Measurements from ENCODE around the gene KLHL1. TPM values are rescaled to one million over a fixed set of nuclear protein-coding genes. Genes with fewer than 3 reads are reported as not detected.

The KLHL1 gene
- total RNA-seq, 3 donors from 2014 or later = not detected

DNA sequence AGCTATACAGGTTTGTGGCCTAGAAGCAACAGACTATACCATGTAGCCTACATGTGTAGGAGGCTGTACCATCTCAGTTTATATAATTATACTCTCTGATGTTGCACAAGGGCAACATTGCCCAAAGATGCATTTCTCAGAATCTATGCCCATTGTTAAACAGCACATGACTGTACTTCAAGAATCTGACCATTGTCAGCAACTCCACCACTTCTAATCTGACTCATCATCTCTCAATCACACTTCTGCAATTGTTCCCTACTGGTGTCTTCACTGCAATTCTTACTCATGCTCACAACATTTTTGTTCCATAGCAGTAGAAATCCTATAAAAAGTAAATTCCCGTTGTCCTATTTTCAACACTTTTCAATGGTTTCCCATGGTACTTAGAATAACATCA, 64.6 kb downstream of the KLHL1 start:
- intact Hi-C loops (cut with DNase I; ENCODE audit: low total_unique reads) = no loop called here
- no peak for TF ChIP-seq POLR2A (IDR thresholded peaks at IDR 0.05)
- TF ChIP-seq, protein P1, sequence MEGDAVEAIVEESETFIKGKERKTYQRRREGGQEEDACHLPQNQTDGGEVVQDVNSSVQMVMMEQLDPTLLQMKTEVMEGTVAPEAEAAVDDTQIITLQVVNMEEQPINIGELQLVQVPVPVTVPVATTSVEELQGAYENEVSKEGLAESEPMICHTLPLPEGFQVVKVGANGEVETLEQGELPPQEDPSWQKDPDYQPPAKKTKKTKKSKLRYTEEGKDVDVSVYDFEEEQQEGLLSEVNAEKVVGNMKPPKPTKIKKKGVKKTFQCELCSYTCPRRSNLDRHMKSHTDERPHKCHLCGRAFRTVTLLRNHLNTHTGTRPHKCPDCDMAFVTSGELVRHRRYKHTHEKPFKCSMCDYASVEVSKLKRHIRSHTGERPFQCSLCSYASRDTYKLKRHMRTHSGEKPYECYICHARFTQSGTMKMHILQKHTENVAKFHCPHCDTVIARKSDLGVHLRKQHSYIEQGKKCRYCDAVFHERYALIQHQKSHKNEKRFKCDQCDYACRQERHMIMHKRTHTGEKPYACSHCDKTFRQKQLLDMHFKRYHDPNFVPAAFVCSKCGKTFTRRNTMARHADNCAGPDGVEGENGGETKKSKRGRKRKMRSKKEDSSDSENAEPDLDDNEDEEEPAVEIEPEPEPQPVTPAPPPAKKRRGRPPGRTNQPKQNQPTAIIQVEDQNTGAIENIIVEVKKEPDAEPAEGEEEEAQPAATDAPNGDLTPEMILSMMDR (IDR thresholded peaks at IDR 0.05) = no peak
- no peak for TF ChIP-seq POLR2AphosphoS5 (IDR thresholded peaks at IDR 0.05)
- Histone ChIP-seq H3K27ac (no peak overlapping the region), H3K9me3 (no peaks in the 10 kb centered on the region), H3K4me1 (no peaks in the 10 kb centered on the region), H3K4me3 (no peak overlapping the region), H3K36me3 (no peaks in the 10 kb centered on the region), H3K27me3 (no peaks in the 10 kb centered on the region)
- no peak for DNase-seq (ENCODE audit: low spot score in 2 of 2)

DNA sequence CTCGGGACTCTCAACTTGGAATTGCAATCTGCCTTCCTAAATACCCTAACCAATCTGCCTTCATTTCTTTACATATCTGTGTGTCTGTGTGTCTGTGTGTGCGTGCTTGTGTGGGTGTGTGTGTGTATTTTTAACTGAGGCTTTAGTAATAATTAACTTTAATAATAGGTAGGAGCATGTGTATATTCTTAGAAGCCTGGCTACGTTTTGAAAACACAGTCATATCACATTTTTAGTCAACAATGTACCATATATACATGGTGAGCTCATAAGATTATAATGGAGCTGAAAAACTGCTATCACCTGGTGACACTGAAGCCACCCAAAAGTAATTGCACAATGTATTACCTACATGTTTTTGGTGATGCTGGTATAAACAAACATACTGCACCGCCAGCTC, 66.1 kb downstream of the KLHL1 start:
- DNase-seq (ENCODE audit: low spot score in 2 of 2) = no peak
- Histone ChIP-seq H3K4me3 (no peak overlapping the region), H3K27ac (no peak overlapping the region), H3K4me1 (no peaks in the 10 kb centered on the region), H3K27me3 (no peaks in the 10 kb centered on the region), H3K36me3 (no peaks in the 10 kb centered on the region), H3K9me3 (no peaks in the 10 kb centered on the region)
- TF ChIP-seq, protein P1 (IDR thresholded peaks at IDR 0.05) = no peak
- TF ChIP-seq POLR2A (IDR thresholded peaks at IDR 0.05) = no peak
- TF ChIP-seq POLR2AphosphoS5 (IDR thresholded peaks at IDR 0.05) = no peak
- intact Hi-C loops (cut with DNase I; ENCODE audit: low total_unique reads) = no loop called here

DNA sequence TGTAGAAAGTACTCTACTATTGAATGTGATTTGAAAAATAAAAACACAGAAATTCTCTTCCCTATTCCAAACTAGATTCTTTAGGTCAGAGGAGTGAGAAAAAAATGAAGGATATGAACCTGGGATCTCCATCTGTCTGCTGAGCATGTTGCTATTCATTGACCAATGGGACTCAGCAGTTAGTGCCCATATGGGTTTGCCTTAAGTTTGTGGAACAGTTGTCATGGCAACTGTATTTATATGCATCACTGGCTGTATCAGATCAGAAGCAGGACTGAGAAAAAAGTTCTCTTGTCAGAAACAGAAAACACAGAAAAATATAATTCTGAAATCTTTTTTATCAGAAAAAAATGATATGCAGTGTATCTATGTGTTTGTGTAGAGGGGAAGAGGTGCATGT, 74.0 kb downstream of the KLHL1 start:
- H3K27me3 ChIP-seq = no peaks in the 10 kb centered on the region
- H3K4me3 ChIP-seq = no peak overlapping the region
- no peaks in the 10 kb centered on the region for H3K4me1 ChIP-seq
- H3K27ac ChIP-seq = no peak overlapping the region
- H3K9me3 ChIP-seq = no peaks in the 10 kb centered on the region
- no peaks in the 10 kb centered on the region for H3K36me3 ChIP-seq
- TF ChIP-seq POLR2AphosphoS5 (IDR thresholded peaks at IDR 0.05) = no peak
- TF ChIP-seq POLR2A (IDR thresholded peaks at IDR 0.05) = no peak
- TF ChIP-seq, protein P1 (IDR thresholded peaks at IDR 0.05) = no peak
- intact Hi-C loops (cut with DNase I; ENCODE audit: low total_unique reads) = no loop called here
- no peak for DNase-seq (ENCODE audit: low spot score in 2 of 2)

DNA sequence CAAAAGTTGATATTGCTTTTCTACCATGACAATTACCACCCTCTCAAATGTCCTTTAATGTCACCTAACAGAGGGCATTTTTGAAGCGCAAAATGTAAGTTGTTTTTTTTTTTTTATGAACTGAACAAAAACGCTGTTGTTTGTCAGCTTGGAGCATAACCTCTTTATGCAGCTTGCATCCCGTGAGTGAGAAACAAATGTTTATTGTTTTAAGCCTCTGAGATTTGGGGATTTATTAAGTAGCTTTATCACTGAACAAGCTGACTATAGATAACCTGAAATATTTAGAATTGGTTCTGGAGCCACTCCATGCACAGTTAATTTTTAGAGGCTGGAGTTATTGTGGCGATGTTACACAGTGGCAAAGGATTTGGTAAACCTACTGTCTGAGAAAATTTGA, 80.7 kb downstream of the KLHL1 start:
- Histone ChIP-seq H3K27me3 (no peaks in the 10 kb centered on the region), H3K9me3 (no peaks in the 10 kb centered on the region), H3K36me3 (no peaks in the 10 kb centered on the region), H3K27ac (no peak overlapping the region), H3K4me1 (no peaks in the 10 kb centered on the region), H3K4me3 (no peak overlapping the region)
- no peak for TF ChIP-seq POLR2AphosphoS5 (IDR thresholded peaks at IDR 0.05)
- TF ChIP-seq, protein P1 (IDR thresholded peaks at IDR 0.05) = no peak
- TF ChIP-seq POLR2A (IDR thresholded peaks at IDR 0.05) = no peak
- DNase-seq (ENCODE audit: low spot score in 2 of 2) = no peak
- intact Hi-C loops (cut with DNase I; ENCODE audit: low total_unique reads) = no loop called here

DNA sequence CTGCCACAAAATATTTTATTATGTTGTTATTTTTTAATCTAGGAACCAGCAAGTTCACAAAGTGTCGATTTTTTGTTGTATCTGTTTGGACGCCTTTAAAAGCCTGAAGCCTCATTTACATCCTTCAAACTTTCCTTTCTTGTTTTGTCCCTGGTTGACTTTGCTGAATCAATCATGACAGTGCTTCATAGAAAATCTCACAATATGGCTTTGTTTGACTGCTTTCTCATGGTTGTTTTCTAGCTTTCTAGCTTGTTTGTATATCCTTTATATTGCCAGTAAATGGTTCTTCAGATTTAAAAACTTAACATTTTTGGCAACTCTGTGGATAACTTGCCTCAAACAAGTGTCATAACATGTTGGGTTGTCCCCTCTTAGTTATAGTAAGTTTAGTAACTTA, 84.7 kb downstream of the KLHL1 start:
- intact Hi-C loops (cut with DNase I; ENCODE audit: low total_unique reads) = no loop called here
- H3K27me3 ChIP-seq = no peaks in the 10 kb centered on the region
- H3K4me1 ChIP-seq = no peaks in the 10 kb centered on the region
- no peak for DNase-seq (ENCODE audit: low spot score in 2 of 2)
- H3K9me3 ChIP-seq = no peaks in the 10 kb centered on the region
- no peaks in the 10 kb centered on the region for H3K36me3 ChIP-seq
- TF ChIP-seq, protein P1 (IDR thresholded peaks at IDR 0.05) = no peak
- TF ChIP-seq POLR2A (IDR thresholded peaks at IDR 0.05) (no peak), POLR2AphosphoS5 (IDR thresholded peaks at IDR 0.05) (no peak)
- no peak overlapping the region for H3K27ac ChIP-seq
- H3K4me3 ChIP-seq = no peak overlapping the region
